Activated CD8-positive, alpha-beta memory T cell treated with anti-CD3 and anti-CD28 coated beads, Interleukin-2, amount 50 U/mL, for 24 hours (primary cell): ENCODE data around the gene PDLIM5.

Experiments used
- DNase-seq: peaks from one replicate; pipeline ENCODE4 v3.0.0-alpha.2; 2020; ENCODE audit errors: extremely low read depth

Gene PDLIM5

GRCh38 chr4:94701631-94702300 is 250.0 kb downstream of the PDLIM5 start:
- DNase-seq, result no peak

GRCh38 chr4:94711635-94712034 is 259.9 kb downstream of the PDLIM5 start:
- DNase-seq, result no peak

GRCh38 chr4:94714365-94715160 is 262.8 kb downstream of the PDLIM5 start:
- no peak for DNase-seq

- DNase-seq, result no peak
Observed at GRCh38 chr4:94715726-94716125, 264.0 kb downstream of the PDLIM5 start.
